ENCODE measurements around the gene ARL6IP5.

ARL6IP5 gene

GRCh38 chr3:69085833-69086722, 1.3 kb downstream of the ARL6IP5 start:
- DNase-seq = peak; percentile 82

- no peak for DNase-seq
Observed at GRCh38 chr3:69087030-69087791, 2.5 kb downstream of the ARL6IP5 start.

GRCh38 chr3:69088063-69088462, 3.3 kb downstream of the ARL6IP5 start:
- DNase-seq = no peak

GRCh38 chr3:69090021-69090420, 5.3 kb downstream of the ARL6IP5 start:
- DNase-seq = no peak

GRCh38 chr3:69091389-69092029, 6.8 kb downstream of the ARL6IP5 start:
- DNase-seq = no peak

GRCh38 chr3:69092030-69092516, 7.3 kb downstream of the ARL6IP5 start:
- DNase-seq = no peak

GRCh38 chr3:69094467-69095205, 9.9 kb downstream of the ARL6IP5 start:
- no peak for DNase-seq

- no peak for DNase-seq
Observed at GRCh38 chr3:69095636-69096035, 10.9 kb downstream of the ARL6IP5 start.

GRCh38 chr3:69096299-69096698, 11.6 kb downstream of the ARL6IP5 start:
- DNase-seq = no peak

GRCh38 chr3:69097407-69098086, 12.8 kb downstream of the ARL6IP5 start:
- no peak for DNase-seq

GRCh38 chr3:69099576-69099975, 14.8 kb downstream of the ARL6IP5 start:
- DNase-seq = no peak

- no peak for DNase-seq
Observed at GRCh38 chr3:69102384-69102783, 17.6 kb downstream of the ARL6IP5 start.

- DNase-seq = no peak
Observed at GRCh38 chr3:69103123-69103522, 18.4 kb downstream of the ARL6IP5 start.

GRCh38 chr3:69104586-69104985, 19.8 kb downstream of the ARL6IP5 start:
- DNase-seq = no peak

- DNase-seq = no peak
Observed at GRCh38 chr3:69105320-69105719, 20.6 kb downstream of the ARL6IP5 start.

GRCh38 chr3:69107841-69108240, 23.1 kb downstream of the ARL6IP5 start:
- DNase-seq = no peak

GRCh38 chr3:69108811-69109210, 24.1 kb downstream of the ARL6IP5 start:
- DNase-seq = no peak

GRCh38 chr3:69110941-69111546, 26.3 kb downstream of the ARL6IP5 start:
- DNase-seq = no peak

- DNase-seq = no peak
Observed at GRCh38 chr3:69113536-69113935, 28.8 kb downstream of the ARL6IP5 start.

GRCh38 chr3:69115731-69116130, 31.0 kb downstream of the ARL6IP5 start:
- DNase-seq = no peak

GRCh38 chr3:69116162-69116561, 31.4 kb downstream of the ARL6IP5 start:
- no peak for DNase-seq

GRCh38 chr3:69116897-69117296, 32.2 kb downstream of the ARL6IP5 start:
- no peak for DNase-seq
